SH-SY5Y (cell line): ENCODE results near the gene TMCC3.

Source experiments
- GATA2 ChIP-seq: IDR thresholded peaks from 2 replicates; pipeline ENCODE4 v1.6.1; 2011; ENCODE audit warnings: mild to moderate bottlenecking, low read depth, low read length
- GATA3 ChIP-seq: IDR thresholded peaks from 2 replicates; pipeline ENCODE4 v1.6.1; 2011; ENCODE audit warnings: low read depth, mild to moderate bottlenecking, low read length, moderate library complexity

GRCh38 chr12:94673496-94673895 lies 23.1 kb upstream of the TMCC3 start:
- no peak for TF ChIP-seq GATA2
- no peak for TF ChIP-seq GATA3
